GM23338 (cell line): ENCODE results near the gene ANKRD7. TPM values are rescaled to one million over a fixed set of nuclear protein-coding genes. Genes with fewer than 3 reads are reported as not detected.

ENCODE experiments used
- ATAC-seq: fragments of 200-7000 bp; cut with Tn5 transposase; 3 replicates; pipeline ENCODE4 v1.9.1; 2020
- DNase-seq: peaks from one replicate; pipeline ENCODE4 v3.0.0-alpha.2; 2015; ENCODE audit warnings: low spot score
- H2AFZ ChIP-seq: fragments of 200-600 bp; sonication (generic); 2 replicates; pipeline ENCODE4 v1.8.0; 2016; ENCODE audit warnings: antibody characterized with exemption, mild to moderate bottlenecking, moderate library complexity
- H3F3A ChIP-seq: fragments of 200-600 bp; sonication (generic); replicated peaks from 2 replicates; pipeline ENCODE4 v1.8.0; 2017; ENCODE audit warnings: antibody characterized with exemption, mixed run types, low read depth
- H3K27ac ChIP-seq: fragments of 200-600 bp; sonication (generic); 2 replicates; pipeline ENCODE4 v1.6.1; 2016; ENCODE audit warnings: low read depth
- H3K27me3 ChIP-seq: fragments of 200-600 bp; sonication (generic); 2 replicates; pipeline ENCODE4 v1.8.0; 2016; ENCODE audit warnings: mild to moderate bottlenecking, mixed run types, moderate library complexity; ENCODE audit not compliant: insufficient read depth
- H3K36me3 ChIP-seq: fragments of 200-600 bp; sonication (generic); 2 replicates; pipeline ENCODE4 v1.8.0; 2016; ENCODE audit warnings: mild to moderate bottlenecking; ENCODE audit not compliant: insufficient read depth
- H3K4me1 ChIP-seq: fragments of 200-600 bp; sonication (generic); 2 replicates; pipeline ENCODE4 v1.8.0; 2016; ENCODE audit warnings: mild to moderate bottlenecking, moderate library complexity; ENCODE audit not compliant: insufficient read depth
- H3K4me2 ChIP-seq: fragments of 200-600 bp; sonication (generic); 2 replicates; pipeline ENCODE4 v1.7.1; 2017; ENCODE audit warnings: mixed run types
- H3K4me3 ChIP-seq: fragments of 200-600 bp; sonication (generic); 2 replicates; pipeline ENCODE4 v1.6.1; 2016; ENCODE audit warnings: mixed run types
- H3K79me2 ChIP-seq: fragments of 200-600 bp; sonication (generic); replicated peaks from 2 replicates; pipeline ENCODE4 v1.8.0; 2017; ENCODE audit warnings: mild to moderate bottlenecking; ENCODE audit not compliant: insufficient read depth
- H3K9me2 ChIP-seq: fragments of 200-600 bp; sonication (generic); 2 replicates; pipeline ENCODE4 v1.8.0; 2017; ENCODE audit not compliant: insufficient read depth
- H4K20me1 ChIP-seq: fragments of 200-600 bp; sonication (generic); replicated peaks from 2 replicates; pipeline ENCODE4 v1.8.0; 2017; ENCODE audit warnings: mild to moderate bottlenecking; ENCODE audit not compliant: insufficient read depth
- H3K27ac Mint-ChIP-seq: 2 replicates; pipeline ENCODE4 v1.8.0; 2020; ENCODE audit warnings: inconsistent platforms, mild to moderate bottlenecking, moderate library complexity, mixed read lengths
- H3K27me3 Mint-ChIP-seq: 3 replicates; pipeline ENCODE4 v1.8.0; 2022; ENCODE audit warnings: low read depth, mild to moderate bottlenecking, moderate library complexity, mixed read lengths, inconsistent platforms; ENCODE audit not compliant: insufficient read depth, poor library complexity
- H3K36me3 Mint-ChIP-seq: 3 replicates; pipeline ENCODE4 v1.8.0; 2021; ENCODE audit warnings: low read depth, mild to moderate bottlenecking, inconsistent platforms, moderate library complexity, mixed read lengths
- H3K4me1 Mint-ChIP-seq: 3 replicates; pipeline ENCODE4 v1.8.0; 2020; ENCODE audit warnings: mild to moderate bottlenecking, inconsistent platforms, mixed read lengths
- H3K4me3 Mint-ChIP-seq: 3 replicates; pipeline ENCODE4 v1.8.0; 2021; ENCODE audit warnings: moderate library complexity, mild to moderate bottlenecking, inconsistent platforms, mixed read lengths
- H3K9me3 Mint-ChIP-seq: 3 replicates; pipeline ENCODE4 v1.8.0; 2020; ENCODE audit warnings: moderate library complexity, mild to moderate bottlenecking, inconsistent platforms, mixed read lengths
- CREB1 ChIP-seq: fragments of 250-450 bp; sonication (Bioruptor Pico); IDR thresholded peaks from 2 replicates; pipeline ENCODE4 v1.5.0; 2020; ENCODE audit warnings: low read depth, mild to moderate bottlenecking, moderate library complexity
- CTCF ChIP-seq, 2 experiments: fragments of 200-600 bp in 1 of 2; sonication (generic) in 1 of 2; conservative IDR thresholded peaks; 2 replicates each; pipeline versions ENCODE4 v1.5.1 to v1.6.1; 2016 to 2017; ENCODE audit warnings: antibody characterized with exemption in 2 of 2, low read depth in 2 of 2, mild to moderate bottlenecking in 2 of 2, moderate library complexity in 1 of 2
- EZH2 ChIP-seq: fragments of 200-600 bp; sonication (generic); IDR thresholded peaks from one replicate; pipeline ENCODE4 v1.8.0; 2017; ENCODE audit warnings: antibody characterized with exemption, mild to moderate bottlenecking, low read depth; ENCODE audit not compliant: unreplicated experiment
- EZH2phosphoT487 ChIP-seq: fragments of 200-600 bp; sonication (generic); IDR thresholded peaks from one replicate; pipeline ENCODE4 v1.8.1; 2018; ENCODE audit warnings: antibody characterized with exemption; ENCODE audit not compliant: unreplicated experiment
- JUNB ChIP-seq: IDR thresholded peaks from one replicate; pipeline ENCODE4 v1.6.1; 2016; ENCODE audit warnings: antibody characterized with exemption; ENCODE audit not compliant: unreplicated experiment
- NANOG ChIP-seq: IDR thresholded peaks from 2 replicates; pipeline ENCODE4 v1.6.1; 2016; ENCODE audit warnings: antibody characterized with exemption, borderline replicate concordance
- POLR2AphosphoS5 ChIP-seq: IDR thresholded peaks from 2 replicates; pipeline ENCODE4 v1.6.1; 2016; ENCODE audit warnings: antibody characterized with exemption, low read depth
- REST ChIP-seq: IDR thresholded peaks from one replicate; pipeline ENCODE4 v1.6.1; 2018; ENCODE audit warnings: antibody characterized with exemption; ENCODE audit not compliant: unreplicated experiment
- STAT1 ChIP-seq: IDR thresholded peaks from one replicate; pipeline ENCODE4 v1.6.1; 2016; ENCODE audit warnings: antibody characterized with exemption; ENCODE audit not compliant: unreplicated experiment
- ZNF114 ChIP-seq: fragments of 250-450 bp; sonication (Bioruptor Pico); IDR thresholded peaks from 2 replicates; pipeline ENCODE4 v1.5.0; 2020; ENCODE audit warnings: mild to moderate bottlenecking, moderate library complexity
- ZNF331 ChIP-seq: fragments of 250-450 bp; sonication (Bioruptor Pico); IDR thresholded peaks from 2 replicates; pipeline ENCODE4 v1.5.0; 2020; ENCODE audit warnings: low read depth, mild to moderate bottlenecking, moderate library complexity
- ZNF462 ChIP-seq: fragments of 250-450 bp; sonication (Bioruptor Pico); IDR thresholded peaks from 2 replicates; pipeline ENCODE4 v1.5.0; 2020; ENCODE audit warnings: mild to moderate bottlenecking, moderate library complexity
- polyA plus RNA-seq: library from polyadenylated mRNA; unstranded; fragments of >200 nt; fragmentation: Nextera tagmentation; extraction: Ambion mirVana; gene quantifications from 2 replicates; pipeline ENCODE4 v1.2.1, GENCODE V29; 2016
- total RNA-seq: library from RNA; depleted of rRNA; stranded (reverse); fragments of >200 nt; shearing (Covaris generic); gene quantifications from 2 replicates; pipeline ENCODE4 v1.2.3, GENCODE V29; 2014
- TF ChIP-seq, protein P1 (sequence below): IDR thresholded peaks from 2 replicates; pipeline ENCODE4 v1.6.1; 2016; ENCODE audit warnings: antibody characterized with exemption

Gene ANKRD7
- total and polyA plus RNA-seq, 2 experiments from 2014 or later, result 1.6 to 2.1 TPM

GRCh38 chr7:118281196-118281595 is 56.7 kb downstream of the ANKRD7 start:
- Histone ChIP-seq H3K4me1 (no peaks in the 10 kb centered on the region), H3K4me2 (no peak overlapping the region), H3K36me3 (no peaks in the 10 kb centered on the region), H2AFZ (0 out of 2 replicates have a peak overlapping the region, but pooled peaks have one; percentile 21), H3K9me2 (0 out of 2 replicates have a peak, but pooled peaks cover 3% of the 10 kb centered on the region), H3F3A (no peaks in the 10 kb centered on the region), H3K79me2 (no peaks in the 10 kb centered on the region), H3K4me3 (no peak overlapping the region), H3K27ac (no peak overlapping the region), H3K27me3 (no peaks in the 10 kb centered on the region), H4K20me1 (no peaks in the 10 kb centered on the region)
- TF ChIP-seq NANOG (no peak), EZH2phosphoT487 (no peak), EZH2 (no peak), ZNF331 (CRISPR knock-in tag) (no peak), STAT1 (no peak), CTCF (conservative IDR thresholded peaks at IDR 0.05; ENCODE audit: low read depth in 2 of 2) (no peak), POLR2AphosphoS5 (no peak), REST (no peak), ZNF462 (CRISPR knock-in tag) (no peak), JUNB (no peak), CREB1 (CRISPR knock-in tag) (no peak), ZNF114 (CRISPR knock-in tag) (no peak)
- TF ChIP-seq, protein P1, sequence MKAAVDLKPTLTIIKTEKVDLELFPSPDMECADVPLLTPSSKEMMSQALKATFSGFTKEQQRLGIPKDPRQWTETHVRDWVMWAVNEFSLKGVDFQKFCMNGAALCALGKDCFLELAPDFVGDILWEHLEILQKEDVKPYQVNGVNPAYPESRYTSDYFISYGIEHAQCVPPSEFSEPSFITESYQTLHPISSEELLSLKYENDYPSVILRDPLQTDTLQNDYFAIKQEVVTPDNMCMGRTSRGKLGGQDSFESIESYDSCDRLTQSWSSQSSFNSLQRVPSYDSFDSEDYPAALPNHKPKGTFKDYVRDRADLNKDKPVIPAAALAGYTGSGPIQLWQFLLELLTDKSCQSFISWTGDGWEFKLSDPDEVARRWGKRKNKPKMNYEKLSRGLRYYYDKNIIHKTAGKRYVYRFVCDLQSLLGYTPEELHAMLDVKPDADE, result no peak
- Mint-ChIP-seq H3K27ac (no peak overlapping the region), H3K4me1 (no peaks in the 10 kb centered on the region), H3K9me3 (no peaks in the 10 kb centered on the region), H3K27me3 (peaks cover 3% of the 10 kb centered on the region), H3K36me3 (no peaks in the 10 kb centered on the region), H3K4me3 (no peak overlapping the region)
- DNase-seq, result no peak
- ATAC-seq, result no peak
